ENCODE data around the gene RASIP1.
"Not testable (repeated sequence)": the region's sequence is repeated elsewhere in the genome, so short reads cannot be mapped to it uniquely, and the experiment has no call there.

DNA sequence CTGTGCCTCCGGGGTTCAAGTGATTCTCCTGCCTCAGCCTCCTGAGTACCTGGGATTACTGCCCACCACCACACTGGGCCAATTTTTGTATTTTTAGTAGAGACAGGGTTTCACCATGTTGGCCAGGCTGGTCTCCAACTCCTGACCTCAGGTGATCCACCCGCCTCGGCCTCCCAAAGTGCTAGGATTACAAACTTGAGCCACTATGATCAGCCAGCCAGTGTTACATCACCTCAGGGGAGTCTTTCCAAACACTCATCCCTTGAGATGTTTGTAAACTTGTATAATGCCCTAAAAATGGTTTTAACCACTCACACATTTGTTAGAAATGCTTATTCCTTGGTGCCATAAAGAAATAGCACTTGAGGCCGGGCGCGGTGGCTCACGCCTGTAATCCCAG, 46.0 kb upstream of the RASIP1 start:
- TF ChIP-seq, protein P1, sequence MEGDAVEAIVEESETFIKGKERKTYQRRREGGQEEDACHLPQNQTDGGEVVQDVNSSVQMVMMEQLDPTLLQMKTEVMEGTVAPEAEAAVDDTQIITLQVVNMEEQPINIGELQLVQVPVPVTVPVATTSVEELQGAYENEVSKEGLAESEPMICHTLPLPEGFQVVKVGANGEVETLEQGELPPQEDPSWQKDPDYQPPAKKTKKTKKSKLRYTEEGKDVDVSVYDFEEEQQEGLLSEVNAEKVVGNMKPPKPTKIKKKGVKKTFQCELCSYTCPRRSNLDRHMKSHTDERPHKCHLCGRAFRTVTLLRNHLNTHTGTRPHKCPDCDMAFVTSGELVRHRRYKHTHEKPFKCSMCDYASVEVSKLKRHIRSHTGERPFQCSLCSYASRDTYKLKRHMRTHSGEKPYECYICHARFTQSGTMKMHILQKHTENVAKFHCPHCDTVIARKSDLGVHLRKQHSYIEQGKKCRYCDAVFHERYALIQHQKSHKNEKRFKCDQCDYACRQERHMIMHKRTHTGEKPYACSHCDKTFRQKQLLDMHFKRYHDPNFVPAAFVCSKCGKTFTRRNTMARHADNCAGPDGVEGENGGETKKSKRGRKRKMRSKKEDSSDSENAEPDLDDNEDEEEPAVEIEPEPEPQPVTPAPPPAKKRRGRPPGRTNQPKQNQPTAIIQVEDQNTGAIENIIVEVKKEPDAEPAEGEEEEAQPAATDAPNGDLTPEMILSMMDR (IDR thresholded peaks at IDR 0.05) = not testable (repeated sequence)
- TF ChIP-seq POLR2A (IDR thresholded peaks at IDR 0.05) = not testable (repeated sequence)

Measured in lower leg skin (tissue), 3 donors.